Stimulated activated CD8-positive, alpha-beta memory T cell treated with anti-CD3 and anti-CD28 coated beads, Interleukin-12 subunit alpha, Interleukin-12 subunit beta, amount 100 ng/mL, for 1 hour (primary cell): ENCODE measurements around the gene HGD.

Source experiments
- DNase-seq: peaks from one replicate; pipeline ENCODE4 v3.0.0-alpha.2; 2020; ENCODE audit warnings: low read depth

The HGD gene, protein sequence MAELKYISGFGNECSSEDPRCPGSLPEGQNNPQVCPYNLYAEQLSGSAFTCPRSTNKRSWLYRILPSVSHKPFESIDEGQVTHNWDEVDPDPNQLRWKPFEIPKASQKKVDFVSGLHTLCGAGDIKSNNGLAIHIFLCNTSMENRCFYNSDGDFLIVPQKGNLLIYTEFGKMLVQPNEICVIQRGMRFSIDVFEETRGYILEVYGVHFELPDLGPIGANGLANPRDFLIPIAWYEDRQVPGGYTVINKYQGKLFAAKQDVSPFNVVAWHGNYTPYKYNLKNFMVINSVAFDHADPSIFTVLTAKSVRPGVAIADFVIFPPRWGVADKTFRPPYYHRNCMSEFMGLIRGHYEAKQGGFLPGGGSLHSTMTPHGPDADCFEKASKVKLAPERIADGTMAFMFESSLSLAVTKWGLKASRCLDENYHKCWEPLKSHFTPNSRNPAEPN

DNA sequence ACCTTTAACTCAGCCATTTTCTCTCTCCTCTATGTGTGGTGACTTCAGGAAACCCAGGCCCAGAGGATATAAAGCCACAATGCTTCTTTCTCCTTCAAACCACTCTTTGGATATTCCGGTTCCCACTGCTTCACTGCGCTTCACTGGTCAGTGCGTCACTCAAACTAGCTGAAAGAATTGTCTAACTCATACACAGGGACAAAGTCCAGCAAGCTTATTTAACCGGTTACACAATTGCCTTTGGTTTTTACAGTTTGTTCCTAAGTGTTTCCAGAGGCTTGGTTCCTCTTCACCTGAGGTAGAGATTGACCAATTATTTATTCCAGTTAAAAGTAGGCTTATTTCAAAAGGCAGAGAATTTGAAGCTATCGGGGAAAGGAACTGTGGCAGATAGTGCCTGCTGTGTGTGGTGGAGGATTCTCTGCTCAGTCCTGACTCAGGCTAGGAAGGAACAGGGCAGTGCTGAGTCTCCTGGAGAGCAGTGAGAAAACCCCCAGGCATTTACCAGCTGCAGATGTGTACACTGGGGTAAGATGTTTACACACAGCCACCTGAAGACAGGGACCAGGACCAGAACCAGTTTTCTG lies at the start of gene HGD:
TSS of gene HGD (minus strand) at position 145 of the 587 bp plus-strand sequence. CDS start at position 17, 128 bp downstream.
- DNase-seq = no peak

DNA sequence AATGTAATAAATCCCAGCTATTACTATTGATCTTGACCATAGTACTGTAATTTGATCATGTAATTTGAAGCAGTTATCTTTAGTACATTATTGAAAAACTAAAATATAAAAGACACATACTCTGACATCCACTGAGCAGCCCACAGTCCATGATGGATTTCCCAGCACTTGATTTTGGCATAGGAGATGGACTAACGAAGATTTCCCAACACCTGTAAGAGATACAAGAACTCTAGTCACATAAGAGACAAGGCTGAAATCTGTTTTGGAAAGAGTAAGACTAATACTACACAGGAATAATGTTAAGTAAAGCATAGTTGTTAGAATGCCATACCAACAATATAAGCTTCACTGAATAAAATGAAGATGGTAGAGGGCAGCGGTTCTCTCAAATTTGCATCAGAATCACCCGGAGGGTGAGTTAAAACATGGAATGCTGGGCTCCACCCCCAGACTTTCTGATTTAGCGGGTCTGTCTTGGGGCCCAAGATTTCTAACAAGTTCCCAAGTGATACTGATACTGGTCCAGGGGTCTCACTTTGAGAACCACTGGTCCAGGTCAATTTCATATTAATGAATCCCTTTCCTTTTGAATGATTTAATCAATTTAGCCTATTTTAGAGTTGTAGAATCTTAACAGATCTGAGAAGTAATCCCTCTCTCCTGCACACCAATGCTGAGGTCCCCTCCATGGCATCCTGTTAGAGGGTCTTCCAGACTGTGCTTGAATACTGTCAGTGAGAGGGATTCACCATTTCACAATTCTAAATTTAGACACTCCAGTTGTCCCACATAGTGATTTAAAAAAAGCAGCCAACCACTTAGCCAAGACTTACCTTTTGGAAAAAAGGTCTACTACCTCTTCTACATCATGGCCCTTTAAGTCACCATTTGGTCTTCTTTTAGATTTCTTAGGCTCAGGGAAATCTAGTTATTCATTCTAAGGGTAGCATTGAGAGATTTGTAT lies 48.8 kb upstream of the HGD start:
- DNase-seq = no peak

DNA sequence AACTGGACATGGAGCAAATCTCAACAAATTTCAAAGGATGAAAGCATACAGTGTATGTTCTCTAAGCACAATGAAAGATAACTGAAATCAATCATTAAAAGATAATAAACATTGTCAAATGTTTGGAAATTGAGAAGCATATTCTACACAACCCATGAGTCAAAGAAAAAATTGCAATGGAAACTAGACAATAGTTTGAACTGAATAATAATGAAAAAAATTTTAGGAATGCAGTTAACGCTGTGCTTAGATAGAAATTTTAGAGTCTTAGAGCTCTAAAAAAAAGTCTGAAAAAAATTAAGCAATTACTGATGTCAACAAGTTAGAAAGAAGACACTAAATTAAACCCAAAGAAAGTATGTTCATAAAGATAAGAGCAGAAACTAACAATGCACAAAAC lies 44.8 kb upstream of the HGD start:
- no peak for DNase-seq

DNA sequence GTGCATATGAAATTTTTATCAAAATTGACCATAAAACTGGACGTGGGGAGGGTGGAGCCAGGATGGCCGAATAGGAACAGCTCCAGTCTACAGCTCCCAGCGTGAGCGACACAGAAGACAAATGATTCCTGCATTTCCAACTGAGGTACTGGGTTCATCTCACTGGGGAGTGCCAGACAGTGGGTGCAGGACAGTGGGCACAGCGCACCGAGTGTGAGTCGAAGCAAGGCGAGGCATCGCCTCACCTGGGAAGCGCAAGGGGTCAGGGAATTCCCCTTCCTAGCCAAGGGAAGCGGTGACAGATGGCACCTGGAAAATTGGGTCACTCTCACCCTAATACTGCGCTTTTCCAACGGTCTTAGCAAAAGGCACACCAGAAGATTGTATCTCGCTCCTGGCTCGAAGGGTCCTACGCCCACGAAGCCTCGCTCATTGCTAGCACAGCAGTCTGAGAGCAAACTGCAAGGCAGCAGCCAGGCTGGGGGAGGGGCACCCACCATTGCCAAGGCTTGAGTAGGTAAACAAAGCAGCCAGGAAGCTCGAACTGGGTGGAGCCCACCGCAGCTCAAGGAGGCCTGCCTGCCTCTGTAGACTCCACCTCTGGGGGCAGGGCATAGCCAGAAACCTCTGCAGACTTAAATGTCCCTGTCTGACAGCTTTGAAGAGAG lies 37.3 kb upstream of the HGD start:
- DNase-seq = peak; percentile 62

DNA sequence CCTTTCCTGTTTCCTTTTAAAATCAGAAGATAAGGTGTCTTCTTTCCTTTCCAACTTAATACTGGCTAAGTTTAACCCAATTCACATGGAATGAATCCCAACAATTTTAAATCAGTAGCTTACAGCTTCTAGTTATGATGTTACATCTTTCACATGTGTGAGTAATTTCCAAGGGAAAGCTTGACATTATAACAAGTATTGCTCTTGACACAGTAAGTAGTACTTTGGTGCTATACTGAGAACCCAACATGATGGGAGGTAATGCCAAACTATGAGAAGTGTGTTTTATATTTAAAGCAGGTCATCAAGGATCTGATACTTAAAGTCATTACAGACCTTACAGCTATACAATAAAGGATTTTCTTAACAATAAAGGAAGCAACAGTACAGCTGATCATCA lies 31.2 kb upstream of the HGD start:
- DNase-seq = no peak

DNA sequence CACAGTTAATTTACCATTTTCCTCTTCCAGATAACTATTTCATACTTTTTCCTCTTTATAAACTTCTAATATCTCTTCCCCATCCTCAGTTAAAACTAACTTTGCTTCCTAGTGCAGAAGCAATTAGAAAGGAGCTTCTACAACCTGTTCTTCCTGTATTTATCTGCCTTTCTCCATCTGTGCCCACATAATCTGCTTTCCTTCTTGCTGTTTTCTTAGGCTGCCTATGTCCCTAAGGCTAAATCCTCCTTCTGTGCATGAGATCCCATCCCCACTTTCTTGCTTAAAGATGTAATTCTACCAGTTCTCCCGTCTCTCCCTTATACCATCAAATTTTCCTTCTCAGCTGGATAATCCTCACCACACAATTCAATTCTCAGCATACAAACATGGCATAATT lies 28.3 kb upstream of the HGD start:
- DNase-seq = no peak

DNA sequence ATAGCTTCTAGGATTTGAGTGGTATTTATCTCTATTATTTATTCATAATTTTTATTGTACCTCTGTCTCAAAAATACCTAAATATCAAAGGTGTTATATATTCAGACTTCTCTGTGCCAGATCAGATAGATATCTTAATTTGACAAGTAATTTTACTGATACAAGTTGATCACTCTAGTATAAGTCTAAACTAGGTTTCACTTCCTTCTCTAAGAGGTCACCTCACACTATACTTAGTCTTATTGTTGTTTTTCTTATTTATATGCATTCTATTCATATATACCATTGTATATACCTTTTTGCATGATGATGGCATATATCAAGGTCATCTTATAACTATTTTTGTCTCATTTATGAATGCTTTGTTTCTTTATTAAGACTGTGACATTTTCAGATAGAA lies 26.4 kb upstream of the HGD start:
- DNase-seq = no peak

DNA sequence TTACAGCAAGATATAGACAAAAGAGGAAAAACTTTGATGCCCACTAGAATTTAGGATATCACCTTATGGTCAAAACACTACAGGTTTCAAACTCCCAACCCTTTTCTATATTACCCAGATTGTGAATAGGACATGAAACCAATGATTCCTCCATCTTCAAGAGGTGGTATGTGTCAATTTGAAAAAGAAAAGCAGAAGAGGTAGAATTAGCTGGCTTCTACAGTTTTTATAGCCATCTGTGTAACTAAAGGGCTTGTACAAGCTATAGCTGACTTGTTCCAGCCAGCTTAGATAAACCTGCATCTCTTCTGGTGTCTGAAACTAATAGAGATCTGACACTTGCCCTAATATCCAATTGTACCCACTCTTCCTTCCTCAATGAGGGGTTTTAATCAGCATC lies 24.9 kb upstream of the HGD start:
- no peak for DNase-seq

DNA sequence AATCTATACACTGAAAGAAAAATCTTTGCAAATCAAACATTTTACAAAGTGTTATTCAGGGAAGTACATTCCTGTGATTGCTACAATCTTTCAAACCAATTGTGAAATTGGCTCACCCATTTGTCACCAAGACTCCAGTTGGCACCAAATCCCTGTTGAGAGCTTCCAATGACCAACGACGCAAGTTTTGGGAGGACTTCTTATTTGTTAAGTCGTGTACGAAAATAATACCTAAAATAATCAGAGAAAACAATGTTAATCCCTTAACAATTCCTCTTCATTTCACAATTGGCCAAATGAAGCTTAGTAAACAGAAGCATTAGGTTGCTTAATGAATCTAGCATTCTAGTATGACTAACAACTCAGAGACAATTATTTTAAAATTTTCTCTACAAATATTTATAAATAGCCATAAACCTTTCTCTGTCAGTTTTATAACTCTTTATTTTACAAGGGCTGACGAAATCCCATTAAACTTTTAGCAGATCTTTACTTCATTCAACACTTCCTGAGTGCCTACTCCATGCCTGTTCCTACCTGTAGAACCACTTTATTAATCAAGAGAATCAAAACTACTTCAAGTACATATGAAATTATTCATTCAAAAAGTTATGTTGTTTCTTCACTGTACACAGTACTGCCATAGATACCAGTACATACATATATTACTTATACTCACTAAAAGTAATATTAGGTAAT lies 24.0 kb upstream of the HGD start:
- no peak for DNase-seq

DNA sequence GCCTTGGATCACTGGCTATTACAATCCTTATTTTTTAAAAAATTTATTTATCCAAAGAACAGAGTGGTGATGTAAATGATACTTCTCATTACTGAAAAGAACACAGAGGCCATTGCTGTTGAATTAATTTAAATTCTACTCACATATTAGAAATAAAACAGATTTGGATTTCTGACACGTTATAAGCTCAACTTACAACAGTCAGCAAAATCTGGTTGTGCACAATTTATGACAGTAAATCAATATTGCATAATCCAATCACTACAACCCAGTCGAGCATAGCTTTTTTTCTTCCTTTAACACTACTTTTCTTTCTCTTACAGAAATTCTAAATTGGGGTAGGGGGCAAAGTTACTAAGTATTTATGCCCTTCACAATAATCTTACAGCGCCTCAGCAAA lies 17.3 kb upstream of the HGD start:
- no peak for DNase-seq

DNA sequence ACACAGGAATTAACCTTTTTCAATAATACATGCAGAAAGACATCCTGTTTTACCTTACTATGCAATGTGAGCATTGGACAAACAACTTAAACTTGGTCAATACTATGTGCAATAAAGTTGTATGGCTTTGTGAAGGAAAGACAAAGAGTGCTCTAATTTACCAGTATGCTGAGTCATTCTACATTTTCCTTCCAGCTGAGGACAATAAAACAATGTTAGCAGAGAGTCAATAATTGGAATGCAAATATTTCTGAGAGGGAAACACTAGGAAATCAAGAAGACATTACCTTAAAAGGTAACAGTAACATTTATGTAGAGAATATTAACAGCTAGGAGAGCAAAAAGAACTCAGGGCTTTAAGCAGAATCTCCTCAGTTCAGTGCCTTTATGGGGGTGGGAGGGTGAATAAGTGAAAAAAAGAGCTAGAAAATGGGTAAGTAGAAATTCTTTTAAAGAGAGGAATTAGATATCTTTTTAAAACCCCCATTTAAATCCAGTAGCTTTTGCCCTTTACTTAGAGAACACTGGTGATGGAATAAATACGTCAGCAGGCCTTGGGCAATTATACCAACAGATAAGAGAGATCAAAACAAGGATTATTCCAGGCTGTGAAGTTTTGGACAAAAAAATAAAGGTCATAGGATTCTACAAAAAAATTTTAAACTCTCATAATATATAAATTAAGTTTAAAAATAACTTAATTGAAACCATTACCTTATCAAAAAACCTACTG lies 11.6 kb upstream of the HGD start:
- DNase-seq = no peak

DNA sequence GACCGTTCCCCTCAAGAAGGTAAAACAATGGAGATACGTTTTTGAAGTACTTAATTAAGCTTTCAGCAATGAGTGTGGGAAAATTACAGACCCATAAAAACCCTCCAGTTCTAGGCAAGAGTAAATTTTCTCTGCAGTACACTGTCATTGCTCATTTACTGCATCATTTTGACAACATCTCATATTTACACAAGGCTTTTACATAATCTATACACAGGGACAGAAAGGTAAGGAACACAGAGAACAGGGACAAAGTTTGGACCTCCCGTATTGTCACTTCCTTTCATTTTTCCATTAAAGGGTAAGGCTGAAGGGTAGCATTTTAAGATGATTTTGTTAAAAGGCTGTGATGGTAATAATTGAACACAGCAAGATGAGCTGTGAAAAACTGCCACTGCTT lies 7.4 kb upstream of the HGD start:
- DNase-seq = no peak

DNA sequence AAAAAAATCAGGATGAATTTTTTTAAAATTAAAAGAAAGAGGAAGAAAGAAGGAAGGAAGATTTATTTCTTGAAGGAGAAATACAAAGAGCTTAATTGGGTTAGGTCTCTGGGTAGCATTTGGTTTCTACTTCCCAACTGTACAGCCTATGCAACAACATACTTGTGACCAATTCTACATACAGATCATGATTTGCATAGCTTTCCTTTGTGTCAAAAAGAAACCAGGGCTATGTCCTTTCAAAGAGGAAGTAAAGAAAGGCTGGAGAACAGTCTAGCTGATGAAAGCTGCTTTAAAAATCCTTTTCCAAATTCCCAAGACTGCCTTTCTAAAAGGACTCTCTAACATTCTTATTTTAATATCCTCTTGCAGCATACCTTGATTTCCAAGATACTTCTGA lies 6.1 kb upstream of the HGD start:
- no peak for DNase-seq

DNA sequence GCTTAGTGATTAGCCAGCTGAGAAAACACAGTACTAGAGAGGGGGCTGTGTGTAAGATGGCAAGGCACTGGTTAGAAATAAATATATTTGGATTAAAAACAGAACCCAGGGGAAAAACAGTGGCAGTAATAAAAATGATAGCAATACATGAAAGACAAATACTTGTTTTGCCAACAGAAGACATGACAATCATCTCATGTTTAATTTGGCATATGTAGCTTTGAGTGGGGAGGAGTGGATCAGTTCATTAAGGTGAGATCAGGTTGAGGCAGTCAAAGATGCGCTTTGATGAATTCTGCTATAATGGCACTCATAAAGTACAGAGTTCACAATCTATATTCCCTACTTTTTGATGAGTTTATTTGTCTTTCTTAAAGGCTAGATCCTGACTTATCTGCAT lies 3.4 kb upstream of the HGD start:
- no peak for DNase-seq

DNA sequence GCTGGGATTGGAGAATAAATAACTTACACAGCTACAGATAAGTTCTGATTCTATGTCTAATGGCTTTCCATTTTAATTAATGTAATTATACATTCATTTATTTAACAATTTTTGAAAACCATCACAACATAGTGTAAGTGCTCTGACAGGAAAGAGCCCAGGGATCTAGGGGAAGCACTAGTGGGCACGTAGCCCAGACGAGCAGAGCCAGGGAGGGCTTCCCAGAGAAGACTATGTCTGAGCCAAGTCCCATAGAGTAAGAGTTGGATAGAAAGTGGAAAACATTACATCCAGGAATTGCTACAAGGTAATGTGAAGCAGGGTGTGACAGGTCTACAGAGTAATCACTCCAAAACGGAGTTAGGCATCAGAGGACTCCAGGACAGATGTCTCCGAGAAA lies 2.9 kb upstream of the HGD start:
- DNase-seq = no peak

DNA sequence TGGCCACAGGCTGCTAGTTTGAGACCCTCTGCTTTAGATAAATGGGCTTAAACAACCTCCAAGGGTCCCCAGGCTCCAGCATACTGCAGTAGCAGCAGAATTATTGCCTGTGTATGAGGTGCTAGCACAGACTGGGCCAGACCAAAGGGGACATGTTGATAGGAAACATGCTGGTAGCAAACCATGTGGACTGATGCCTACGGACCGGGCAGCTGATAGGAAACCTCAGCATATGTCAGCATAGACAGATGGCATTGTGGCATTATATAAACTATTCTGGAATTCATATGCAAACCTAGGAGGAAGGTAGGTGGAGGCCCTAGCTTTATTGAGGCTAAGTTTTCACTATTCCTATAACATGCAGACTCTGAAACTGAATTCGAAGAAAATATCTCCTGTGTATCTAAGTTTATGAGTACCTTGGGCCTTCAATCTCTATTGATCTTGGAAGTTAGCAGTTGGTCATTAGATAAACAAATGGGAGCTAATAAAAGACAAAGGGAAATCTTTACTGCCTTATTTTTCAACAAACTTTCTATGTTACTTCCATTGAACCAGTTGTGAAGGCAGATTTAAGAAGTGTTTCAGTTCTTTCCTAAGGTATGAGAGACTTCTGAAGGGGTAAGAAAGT lies 1.7 kb upstream of the HGD start:
- no peak for DNase-seq

DNA sequence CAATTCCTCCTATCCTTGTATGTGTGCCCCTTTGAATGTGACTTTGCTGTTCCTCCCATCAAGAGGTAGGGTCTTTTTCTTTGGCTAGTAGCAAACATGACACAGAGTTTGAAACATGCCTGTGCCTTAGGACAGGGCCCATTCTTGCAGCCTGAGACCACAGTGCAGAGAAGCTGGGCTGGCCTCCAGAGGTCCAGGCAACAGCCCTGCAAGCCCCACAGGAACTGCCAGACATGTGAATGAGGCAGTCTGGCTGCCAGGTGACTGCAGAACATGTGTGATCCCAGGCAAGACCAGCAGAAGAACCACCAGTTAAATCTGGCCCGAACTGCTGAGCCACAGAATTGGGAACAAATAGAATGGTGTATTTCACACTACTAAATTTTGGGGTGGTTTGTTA lies 1.2 kb upstream of the HGD start:
- no peak for DNase-seq

DNA sequence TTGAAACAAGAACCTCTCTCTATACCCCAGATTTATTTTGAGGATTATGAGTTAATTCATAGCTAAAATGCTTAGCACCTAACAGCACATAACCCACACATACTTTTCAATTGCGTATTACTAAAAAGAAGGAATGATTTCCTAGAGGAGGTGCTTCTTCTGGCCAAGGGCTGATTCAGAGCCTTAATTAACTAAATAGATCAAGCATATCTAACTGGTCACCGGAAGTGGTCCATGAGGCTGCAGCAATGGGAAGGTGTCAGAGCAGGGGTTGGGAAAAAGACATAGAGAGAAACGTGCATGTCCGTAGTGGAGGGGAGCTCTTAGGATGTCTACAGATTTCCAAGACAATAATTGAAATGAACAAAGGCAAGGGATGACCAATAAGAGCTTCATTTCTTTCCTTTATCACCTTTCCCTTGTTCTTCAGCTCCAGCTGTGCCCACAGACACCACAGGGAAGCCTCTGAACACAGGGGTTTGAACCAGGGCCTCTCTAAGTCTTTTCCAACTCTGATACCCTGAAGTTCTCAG lies 467 bp downstream of the HGD start:
- DNase-seq = no peak

DNA sequence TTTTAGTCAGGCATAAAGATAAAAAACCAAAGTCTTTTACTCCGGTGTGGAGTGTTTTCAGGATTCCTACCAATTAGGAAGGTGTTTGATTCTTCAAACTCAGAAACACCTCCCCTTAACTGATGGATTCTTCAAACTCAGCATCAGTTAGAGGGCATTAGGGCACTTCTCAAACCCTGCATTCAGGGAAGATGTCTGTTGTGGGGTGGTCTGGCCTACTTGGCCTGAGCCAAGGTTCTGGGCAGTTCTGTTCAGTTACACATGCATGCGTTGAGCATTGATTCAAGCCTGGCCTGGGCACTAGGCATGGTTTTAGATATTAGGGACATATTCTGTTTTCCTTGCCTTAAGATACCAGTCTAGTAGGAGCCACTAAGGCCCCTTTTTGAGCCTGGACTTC lies 1.0 kb downstream of the HGD start:
- no peak for DNase-seq
